OCI-LY7 (cell line): ENCODE results near the gene MAP3K3.

ENCODE experiments used
- EZH2phosphoT487 ChIP-seq: fragments of 200-600 bp; sonication (generic); IDR thresholded peaks from 2 replicates; pipeline ENCODE4 v1.6.1; 2018; ENCODE audit warnings: low read depth, borderline replicate concordance, mild to moderate bottlenecking, mixed run types, antibody characterized with exemption, low read length, moderate library complexity, mixed read lengths
- TF ChIP-seq, protein P1 (sequence below): fragments of 200-600 bp; sonication (generic); conservative IDR thresholded peaks from 2 replicates; pipeline ENCODE4 v1.5.1; 2014; ENCODE audit warnings: mild to moderate bottlenecking, antibody characterized with exemption, low read length, moderate library complexity, mixed read lengths

DNA sequence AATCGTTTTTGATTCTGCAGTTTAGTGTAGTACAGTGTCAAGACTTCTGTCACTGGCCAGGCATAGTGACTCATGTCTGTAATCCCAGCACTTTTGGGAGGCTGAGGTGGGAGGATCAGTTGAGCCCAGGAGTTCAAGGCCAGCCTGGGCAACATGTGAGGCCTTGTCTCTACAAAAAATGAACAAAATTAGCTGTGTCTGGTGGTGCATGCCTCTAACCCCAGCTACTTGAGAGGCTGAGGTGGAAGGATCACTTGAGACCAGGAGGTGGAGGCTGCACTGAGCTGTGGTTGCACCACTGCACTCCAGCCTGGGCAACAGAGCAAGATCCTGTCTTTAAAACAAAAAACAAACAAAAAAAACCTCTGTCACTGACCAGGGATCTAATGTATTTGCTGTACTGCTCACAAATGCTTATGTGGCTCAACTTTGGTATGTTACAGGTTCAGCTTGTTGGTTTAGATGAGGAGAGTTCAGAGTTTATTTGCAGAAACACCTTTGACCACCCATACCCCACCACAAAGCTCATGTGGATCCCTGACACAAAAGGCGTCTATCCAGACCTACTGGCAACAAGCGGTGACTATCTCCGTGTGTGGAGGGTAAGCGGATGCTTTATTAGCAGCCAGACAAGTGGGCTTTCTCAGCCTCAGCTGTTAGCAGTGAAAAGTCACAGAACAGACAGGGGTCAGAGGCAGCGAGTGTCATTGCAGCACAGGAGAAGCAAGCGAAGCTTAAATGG is 44.0 kb upstream of the MAP3K3 start:
- TF ChIP-seq, protein P1, sequence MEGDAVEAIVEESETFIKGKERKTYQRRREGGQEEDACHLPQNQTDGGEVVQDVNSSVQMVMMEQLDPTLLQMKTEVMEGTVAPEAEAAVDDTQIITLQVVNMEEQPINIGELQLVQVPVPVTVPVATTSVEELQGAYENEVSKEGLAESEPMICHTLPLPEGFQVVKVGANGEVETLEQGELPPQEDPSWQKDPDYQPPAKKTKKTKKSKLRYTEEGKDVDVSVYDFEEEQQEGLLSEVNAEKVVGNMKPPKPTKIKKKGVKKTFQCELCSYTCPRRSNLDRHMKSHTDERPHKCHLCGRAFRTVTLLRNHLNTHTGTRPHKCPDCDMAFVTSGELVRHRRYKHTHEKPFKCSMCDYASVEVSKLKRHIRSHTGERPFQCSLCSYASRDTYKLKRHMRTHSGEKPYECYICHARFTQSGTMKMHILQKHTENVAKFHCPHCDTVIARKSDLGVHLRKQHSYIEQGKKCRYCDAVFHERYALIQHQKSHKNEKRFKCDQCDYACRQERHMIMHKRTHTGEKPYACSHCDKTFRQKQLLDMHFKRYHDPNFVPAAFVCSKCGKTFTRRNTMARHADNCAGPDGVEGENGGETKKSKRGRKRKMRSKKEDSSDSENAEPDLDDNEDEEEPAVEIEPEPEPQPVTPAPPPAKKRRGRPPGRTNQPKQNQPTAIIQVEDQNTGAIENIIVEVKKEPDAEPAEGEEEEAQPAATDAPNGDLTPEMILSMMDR, result no peak
- TF ChIP-seq EZH2phosphoT487, result no peak
